Measurements from ENCODE around the gene CD63.

Gene CD63

DNA sequence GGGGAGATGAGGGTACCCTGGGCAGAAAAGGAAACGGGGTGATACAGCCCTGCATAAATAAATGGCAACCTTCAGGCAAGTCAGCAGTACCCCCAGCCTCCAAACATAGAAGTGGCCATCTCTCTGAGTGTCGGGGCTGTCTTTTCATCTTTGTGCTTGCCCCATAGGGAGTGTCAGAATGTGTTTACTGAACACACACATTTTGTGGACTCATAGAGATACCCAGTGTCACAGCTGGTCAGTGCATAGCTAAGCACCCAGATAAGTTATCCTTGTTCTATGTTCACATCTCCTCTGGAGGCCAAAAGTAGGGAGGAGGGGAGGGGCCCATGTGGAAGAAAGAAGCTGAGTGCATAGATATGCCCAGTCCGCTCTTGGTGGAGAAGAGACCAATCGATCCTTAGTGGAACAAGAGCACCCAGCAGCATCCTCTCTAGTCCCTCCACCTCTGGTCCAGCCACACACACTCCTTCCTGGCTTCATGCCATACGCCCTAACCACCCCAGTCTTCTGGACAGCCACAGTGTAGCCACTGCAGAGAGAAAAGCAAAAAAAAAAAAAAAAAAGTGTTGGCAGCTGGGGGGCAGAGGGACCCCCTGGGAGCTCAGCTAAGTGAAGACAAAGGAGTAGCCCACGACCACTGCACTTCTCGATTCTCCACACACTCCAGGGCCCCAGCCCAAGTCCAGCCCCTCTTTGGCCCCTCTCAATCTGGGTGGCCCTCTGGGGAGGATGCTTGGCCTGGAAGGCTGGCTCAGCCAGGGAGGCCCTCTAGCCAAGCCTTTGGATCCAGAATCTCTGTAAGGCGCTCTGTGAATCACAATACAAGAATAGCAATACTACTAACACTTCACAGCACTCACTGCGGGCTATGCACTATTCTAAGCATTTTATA lies 23.7 kb downstream of the CD63 start:
- Histone ChIP-seq H3K4me3 (ENCODE audit: low read length) (no peak overlapping the region), H3K9me3 (ENCODE audit: control insufficient read depth, insufficient read depth, low read length) (no peaks in the 10 kb centered on the region), H3K27ac (ENCODE audit: low read length) (no peak overlapping the region), H3K27me3 (ENCODE audit: control insufficient read depth, insufficient read depth, low read length) (no peaks in the 10 kb centered on the region), H3K4me1 (ENCODE audit: control insufficient read depth, insufficient read depth, low read length) (no peaks in the 10 kb centered on the region; the same call in 1 of the 2 replicates), H3K36me3 (ENCODE audit: control insufficient read depth, insufficient read depth, low read length) (no peaks in the 10 kb centered on the region)
- no peak for DNase-seq (ENCODE audit: low read depth, low spot score)
- WGBS (ENCODE audit: insufficient coverage, insufficient read length) = no CpG with 5 or more reads among the region's 9 CpGs

DNA sequence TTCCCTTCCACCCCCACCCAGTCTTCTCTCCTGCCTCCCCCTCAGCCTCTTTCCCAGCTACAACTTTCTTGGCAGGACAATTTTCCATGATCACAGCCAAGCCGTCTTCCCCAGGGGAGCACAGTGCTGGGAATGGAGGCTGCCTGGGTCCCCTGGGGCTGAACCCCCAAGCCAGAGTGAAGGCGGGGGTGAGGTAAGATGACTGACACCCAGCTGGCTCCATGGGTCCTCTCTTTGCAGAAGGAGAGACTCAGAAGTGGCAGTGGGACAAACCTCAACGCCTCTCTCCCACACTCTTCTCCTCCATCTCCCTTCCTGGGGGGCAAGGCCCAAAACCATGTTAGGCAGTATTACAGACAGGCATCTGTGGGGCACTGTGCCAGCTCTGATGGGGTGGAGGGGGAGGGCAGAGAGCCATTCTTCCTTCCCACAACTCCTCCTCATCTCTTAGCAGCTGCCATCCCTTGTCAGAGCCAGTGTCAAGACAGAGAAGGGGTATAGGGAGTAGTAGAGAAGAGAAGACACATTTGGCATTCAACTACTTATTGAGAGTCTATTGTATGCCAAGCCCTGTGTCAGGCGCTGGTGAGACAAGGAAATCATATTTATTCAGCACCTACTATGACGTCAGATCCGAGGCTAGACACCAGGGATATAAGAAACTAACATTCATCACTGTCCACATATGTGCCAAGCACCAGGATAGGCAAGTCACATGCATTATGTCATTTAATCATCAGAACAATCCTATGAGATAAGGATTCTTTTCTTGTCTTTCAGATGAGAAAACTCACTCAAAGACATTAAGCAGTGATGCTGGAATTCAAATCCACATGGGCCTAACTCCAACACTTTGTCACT lies 24.7 kb downstream of the CD63 start:
- no peak overlapping the region for H3K4me3 ChIP-seq (ENCODE audit: low read length)
- no peaks in the 10 kb centered on the region for H3K36me3 ChIP-seq (ENCODE audit: control insufficient read depth, insufficient read depth, low read length)
- H3K9me3 ChIP-seq (ENCODE audit: control insufficient read depth, insufficient read depth, low read length) = no peaks in the 10 kb centered on the region
- no peaks in the 10 kb centered on the region for H3K4me1 ChIP-seq (ENCODE audit: control insufficient read depth, insufficient read depth, low read length)
- H3K27ac ChIP-seq (ENCODE audit: low read length) = no peak overlapping the region
- no peaks in the 10 kb centered on the region for H3K27me3 ChIP-seq (ENCODE audit: control insufficient read depth, insufficient read depth, low read length)
- WGBS (ENCODE audit: insufficient coverage, insufficient read length) = no CpG with 5 or more reads among the region's 6 CpGs
- DNase-seq (ENCODE audit: low read depth, low spot score) = no peak

DNA sequence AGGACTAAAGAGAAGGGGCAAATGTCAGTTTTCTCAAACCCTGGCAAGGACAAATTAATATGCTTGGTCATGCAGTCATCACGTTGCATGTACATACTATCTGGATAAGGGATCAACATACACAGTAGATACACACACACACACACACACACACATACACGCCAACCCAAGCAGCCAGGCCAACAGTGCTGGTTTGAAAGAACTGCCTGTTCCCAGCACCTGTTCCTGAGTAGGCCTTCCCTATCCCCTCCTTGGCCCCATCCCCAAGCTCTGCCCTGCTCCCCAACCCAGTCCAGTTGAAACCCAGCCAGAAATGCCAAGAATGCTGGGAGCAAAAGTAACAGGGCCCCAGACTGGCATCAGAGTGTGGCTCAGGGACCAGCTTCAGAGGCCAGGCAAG lies 25.5 kb downstream of the CD63 start:
- DNase-seq (ENCODE audit: low read depth, low spot score) = no peak
- no CpG with 5 or more reads among the region's 2 CpGs for WGBS (ENCODE audit: insufficient coverage, insufficient read length)
- no peak overlapping the region for H3K4me3 ChIP-seq (ENCODE audit: low read length)
- no peaks in the 10 kb centered on the region for H3K36me3 ChIP-seq (ENCODE audit: control insufficient read depth, insufficient read depth, low read length)
- no peaks in the 10 kb centered on the region for H3K9me3 ChIP-seq (ENCODE audit: control insufficient read depth, insufficient read depth, low read length)
- no peaks in the 10 kb centered on the region for H3K27me3 ChIP-seq (ENCODE audit: control insufficient read depth, insufficient read depth, low read length)
- H3K4me1 ChIP-seq (ENCODE audit: control insufficient read depth, insufficient read depth, low read length) = no peaks in the 10 kb centered on the region
- no peak overlapping the region for H3K27ac ChIP-seq (ENCODE audit: low read length)

GRCh38 chr12:55702861-55703260 lies 25.9 kb downstream of the CD63 start:
- Histone ChIP-seq H3K36me3 (ENCODE audit: control insufficient read depth, insufficient read depth, low read length) (no peaks in the 10 kb centered on the region), H3K27ac (ENCODE audit: low read length) (no peak overlapping the region), H3K4me3 (ENCODE audit: low read length) (no peak overlapping the region), H3K27me3 (ENCODE audit: control insufficient read depth, insufficient read depth, low read length) (no peaks in the 10 kb centered on the region), H3K9me3 (ENCODE audit: control insufficient read depth, insufficient read depth, low read length) (no peaks in the 10 kb centered on the region), H3K4me1 (ENCODE audit: control insufficient read depth, insufficient read depth, low read length) (no peaks in the 10 kb centered on the region)
- no peak for DNase-seq (ENCODE audit: low read depth, low spot score)
- WGBS (ENCODE audit: insufficient coverage, insufficient read length) = no CpG with 5 or more reads among the region's 8 CpGs

GRCh38 chr12:55700255-55701018 lies 28.4 kb downstream of the CD63 start:
- peaks cover 2% of the 10 kb centered on the region for H3K36me3 ChIP-seq (ENCODE audit: control insufficient read depth, insufficient read depth, low read length)
- DNase-seq (ENCODE audit: low read depth, low spot score) = no peak
- H3K4me3 ChIP-seq (ENCODE audit: low read length) = no peak overlapping the region
- no peaks in the 10 kb centered on the region for H3K9me3 ChIP-seq (ENCODE audit: control insufficient read depth, insufficient read depth, low read length)
- H3K27me3 ChIP-seq (ENCODE audit: control insufficient read depth, insufficient read depth, low read length) = no peaks in the 10 kb centered on the region
- H3K27ac ChIP-seq (ENCODE audit: low read length) = no peak overlapping the region
- no CpG with 5 or more reads among the region's 21 CpGs for WGBS (ENCODE audit: insufficient coverage, insufficient read length)
- no peaks in the 10 kb centered on the region for H3K4me1 ChIP-seq (ENCODE audit: control insufficient read depth, insufficient read depth, low read length)

DNA sequence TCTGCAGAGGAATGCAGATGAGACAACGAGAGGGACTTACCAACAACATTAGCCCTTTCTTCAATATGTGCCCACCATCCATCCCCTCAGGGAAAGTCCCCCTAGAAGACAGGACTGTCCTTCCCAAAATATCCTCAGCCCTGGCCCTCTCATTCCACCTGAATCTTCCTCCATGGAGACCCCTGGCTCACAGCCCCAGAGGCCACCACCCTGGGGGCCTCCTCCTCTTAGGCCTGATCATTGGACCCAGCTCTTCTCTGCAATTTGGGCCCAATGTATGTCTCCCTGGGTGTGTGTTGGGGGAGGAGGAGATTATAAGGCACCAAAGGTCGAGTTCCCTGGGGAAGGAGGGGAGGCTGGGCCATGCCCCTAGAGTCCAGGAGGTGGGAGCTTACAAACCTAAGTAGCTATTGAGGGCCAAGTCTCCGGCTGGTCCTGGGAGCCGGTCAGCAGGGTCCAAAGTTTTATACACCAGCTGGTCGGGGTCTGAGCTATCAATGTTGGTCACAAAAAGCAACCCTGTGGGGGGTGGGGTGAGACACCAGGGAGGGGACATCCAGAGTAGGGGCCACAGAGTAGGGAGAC lies 29.2 kb downstream of the CD63 start:
- Histone ChIP-seq H3K4me1 (ENCODE audit: control insufficient read depth, insufficient read depth, low read length) (no peaks in the 10 kb centered on the region), H3K27ac (ENCODE audit: low read length) (no peak overlapping the region), H3K27me3 (ENCODE audit: control insufficient read depth, insufficient read depth, low read length) (no peaks in the 10 kb centered on the region), H3K4me3 (ENCODE audit: low read length) (no peak overlapping the region), H3K9me3 (ENCODE audit: control insufficient read depth, insufficient read depth, low read length) (no peaks in the 10 kb centered on the region), H3K36me3 (ENCODE audit: control insufficient read depth, insufficient read depth, low read length) (peaks cover 9% of the 10 kb centered on the region)
- WGBS (ENCODE audit: insufficient coverage, insufficient read length) = no CpG with 5 or more reads among the region's 5 CpGs
- no peak for DNase-seq (ENCODE audit: low read depth, low spot score)

- DNase-seq (ENCODE audit: low read depth, low spot score) = no peak
- Histone ChIP-seq H3K4me1 (ENCODE audit: control insufficient read depth, insufficient read depth, low read length) (no peaks in the 10 kb centered on the region), H3K9me3 (ENCODE audit: control insufficient read depth, insufficient read depth, low read length) (no peaks in the 10 kb centered on the region), H3K4me3 (ENCODE audit: low read length) (no peak overlapping the region), H3K27ac (ENCODE audit: low read length) (no peak overlapping the region), H3K27me3 (ENCODE audit: control insufficient read depth, insufficient read depth, low read length) (no peaks in the 10 kb centered on the region), H3K36me3 (ENCODE audit: control insufficient read depth, insufficient read depth, low read length) (peaks cover 13% of the 10 kb centered on the region)
- WGBS (ENCODE audit: insufficient coverage, insufficient read length) = no CpG with 5 or more reads among the region's 1 CpG
Measured at GRCh38 chr12:55698965-55699364, 29.8 kb downstream of the CD63 start.

DNA sequence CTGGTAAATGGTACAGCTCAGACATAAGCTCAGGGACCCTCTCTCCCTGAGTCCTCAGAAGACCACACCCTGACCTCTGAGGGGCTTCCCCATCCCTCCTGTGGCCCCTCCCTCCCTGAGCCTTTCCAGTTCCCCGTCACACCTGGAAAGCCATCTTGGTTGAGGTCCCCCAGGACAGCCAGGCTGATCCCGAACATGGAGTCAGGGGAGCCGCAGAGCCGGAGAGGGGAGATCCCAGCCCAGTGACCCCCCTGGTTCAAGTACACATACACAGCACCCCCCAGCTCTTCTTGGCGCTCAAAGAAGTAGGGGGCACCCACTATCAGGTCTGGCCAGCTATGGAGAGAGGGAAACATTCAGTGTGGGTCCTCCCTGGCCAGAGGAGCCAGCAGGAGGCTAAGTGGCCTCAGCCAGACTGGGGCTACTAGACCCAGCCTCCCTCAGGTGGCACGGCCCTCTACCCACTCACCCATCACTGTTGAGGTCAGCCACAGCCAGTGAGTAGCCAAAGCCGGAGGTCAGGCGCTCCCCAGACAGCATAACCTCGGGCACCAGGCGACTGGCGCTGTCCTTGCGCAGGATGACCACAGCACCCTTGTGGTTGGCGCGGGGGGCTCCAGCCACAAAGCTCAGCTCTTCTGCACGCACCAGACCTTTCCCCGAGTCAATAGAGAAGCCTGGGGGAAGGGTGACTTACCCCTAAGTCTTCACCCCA lies 30.4 kb downstream of the CD63 start:
- Histone ChIP-seq H3K4me3 (ENCODE audit: low read length) (no peak overlapping the region), H3K9me3 (ENCODE audit: control insufficient read depth, insufficient read depth, low read length) (no peaks in the 10 kb centered on the region), H3K27ac (ENCODE audit: low read length) (no peak overlapping the region), H3K36me3 (ENCODE audit: control insufficient read depth, insufficient read depth, low read length) (peaks cover 13% of the 10 kb centered on the region), H3K27me3 (ENCODE audit: control insufficient read depth, insufficient read depth, low read length) (no peaks in the 10 kb centered on the region), H3K4me1 (ENCODE audit: control insufficient read depth, insufficient read depth, low read length) (no peaks in the 10 kb centered on the region)
- DNase-seq (ENCODE audit: low read depth, low spot score) = no peak
- no CpG with 5 or more reads among the region's 16 CpGs for WGBS (ENCODE audit: insufficient coverage, insufficient read length)

- Histone ChIP-seq H3K36me3 (ENCODE audit: control insufficient read depth, insufficient read depth, low read length) (peaks cover 13% of the 10 kb centered on the region), H3K27ac (ENCODE audit: low read length) (no peak overlapping the region), H3K9me3 (ENCODE audit: control insufficient read depth, insufficient read depth, low read length) (no peaks in the 10 kb centered on the region), H3K4me3 (ENCODE audit: low read length) (no peak overlapping the region), H3K27me3 (ENCODE audit: control insufficient read depth, insufficient read depth, low read length) (no peaks in the 10 kb centered on the region), H3K4me1 (ENCODE audit: control insufficient read depth, insufficient read depth, low read length) (no peaks in the 10 kb centered on the region)
- WGBS (ENCODE audit: insufficient coverage, insufficient read length) = no CpG with 5 or more reads among the region's 7 CpGs
- DNase-seq (ENCODE audit: low read depth, low spot score) = no peak
Measured at GRCh38 chr12:55697686-55698085, 31.1 kb downstream of the CD63 start.
